ENCODE measurements around the gene FNDC3A. TPM values are rescaled to one million over a fixed set of nuclear protein-coding genes. Genes with fewer than 3 reads are reported as not detected.
A peak's percentile ranks its signal among the peaks of the same experiment; 100 is the strongest.
"Not testable (repeated sequence)": the region's sequence is repeated elsewhere in the genome, so short reads cannot be mapped to it uniquely, and the experiment has no call there.

Gene FNDC3A
- total RNA-seq, 1 donor from 2014 or later, result 84.4 TPM

DNA sequence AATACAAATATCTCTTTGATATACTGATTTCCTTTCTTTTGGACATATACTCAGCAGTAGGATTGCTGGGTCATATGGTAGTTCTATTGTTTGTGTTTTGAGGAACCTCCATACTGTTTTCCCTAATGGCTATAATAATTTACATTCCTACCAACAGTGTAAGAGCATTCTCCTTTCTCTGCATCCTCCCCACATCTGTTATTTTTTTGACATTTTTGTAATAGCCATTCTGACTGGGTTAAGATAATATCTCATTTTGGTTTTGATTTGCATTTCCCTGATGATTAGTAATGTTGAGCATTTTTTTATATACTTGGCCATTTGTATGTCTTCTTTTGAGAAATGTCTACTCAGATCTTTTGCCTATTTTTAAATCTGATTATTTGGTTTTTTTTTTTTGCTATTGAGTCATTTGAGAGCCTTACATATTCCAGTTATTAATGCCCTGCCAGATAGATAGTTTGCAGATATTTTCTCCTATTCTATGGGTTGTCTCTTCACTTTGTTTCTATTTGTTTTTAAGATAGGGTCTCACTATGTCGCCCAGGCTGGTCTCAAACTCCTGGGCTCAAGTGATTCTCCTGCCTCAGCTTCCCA, 95.7 kb downstream of the FNDC3A start:
- FAIRE-seq, result peak; percentile 21
- DNase-seq (ENCODE audit: low spot score in 2 of 2), result no peak

DNA sequence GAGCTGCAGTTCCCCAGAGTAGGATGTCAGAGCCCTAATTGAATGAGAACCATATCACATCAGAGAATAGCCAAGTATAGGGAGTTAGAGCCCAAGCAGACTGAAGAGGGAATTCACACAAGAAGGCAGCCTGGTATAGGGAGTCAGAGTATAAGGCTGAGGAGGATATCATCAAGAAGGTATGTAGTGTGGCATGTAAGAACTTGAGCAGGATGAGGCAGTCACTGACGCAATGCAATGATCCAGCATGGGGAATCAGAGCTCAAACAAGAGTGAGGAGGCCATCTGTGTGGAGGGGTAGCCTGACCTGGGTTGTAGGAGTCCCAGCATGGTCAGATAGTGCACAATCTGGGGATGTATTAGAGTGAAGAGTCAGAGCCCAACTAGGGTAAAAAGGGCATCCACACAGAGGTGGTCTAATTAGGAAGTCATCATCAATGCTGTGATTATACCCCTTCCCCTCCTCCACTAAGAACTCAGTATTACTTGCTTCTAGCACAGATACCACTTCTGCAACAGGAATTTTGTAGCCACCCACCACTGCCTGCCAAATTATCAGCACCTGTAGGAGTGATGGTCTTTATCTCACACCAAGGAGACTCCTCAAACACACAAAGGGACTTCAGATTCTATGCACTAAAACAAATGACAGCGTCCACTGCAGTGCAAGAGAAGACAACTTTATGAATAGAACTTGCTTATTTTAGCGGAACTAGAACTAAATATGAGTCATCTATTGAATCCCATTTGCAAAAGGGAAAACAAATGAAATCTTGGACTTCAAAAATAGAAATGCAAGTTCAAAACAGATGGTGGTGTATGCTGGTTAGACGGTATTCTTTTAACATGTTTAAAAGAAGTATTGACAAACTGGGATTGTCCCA, 107.2 kb downstream of the FNDC3A start:
- DNase-seq (ENCODE audit: low spot score in 2 of 2) (no peak), FAIRE-seq (no peak)

DNA sequence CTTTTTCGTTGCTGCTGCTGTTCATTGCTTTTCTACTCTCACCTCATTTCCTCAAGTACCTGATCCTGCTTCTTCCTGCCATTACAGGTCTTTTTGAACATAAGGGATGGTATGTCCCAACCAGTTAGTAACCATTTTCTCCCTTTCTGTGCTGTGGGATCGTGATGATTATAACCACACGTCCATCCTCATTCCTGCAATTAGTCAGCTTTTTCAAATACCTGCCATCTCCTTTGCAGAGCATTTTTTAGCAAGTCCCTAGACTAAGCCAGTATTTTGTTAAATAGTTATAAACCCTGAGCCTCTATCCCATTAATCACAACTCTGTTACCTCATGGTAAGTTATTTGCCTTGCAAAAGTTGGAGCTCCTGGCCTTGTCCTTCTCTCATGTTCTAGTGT, 109.2 kb downstream of the FNDC3A start:
- FAIRE-seq, result no peak

GRCh38 chr13:49086722-49087121, 111.0 kb downstream of the FNDC3A start:
- FAIRE-seq (peak; percentile 8), DNase-seq (ENCODE audit: low spot score in 2 of 2) (no peak)

More for the DNA sequence above, 109.2 kb downstream of the FNDC3A start:
- no peak for DNase-seq (ENCODE audit: low spot score in 2 of 2)

- FAIRE-seq, result no peak
- no peak for DNase-seq (ENCODE audit: low spot score in 2 of 2)
Measured at GRCh38 chr13:49093376-49093775, 117.7 kb downstream of the FNDC3A start.

GRCh38 chr13:49097374-49097773, 121.7 kb downstream of the FNDC3A start:
- DNase-seq (ENCODE audit: low spot score in 2 of 2) (no peak), FAIRE-seq (no peak)

GRCh38 chr13:49098198-49098597, 122.5 kb downstream of the FNDC3A start:
- FAIRE-seq (no peak), DNase-seq (ENCODE audit: low spot score in 2 of 2) (no peak)

DNA sequence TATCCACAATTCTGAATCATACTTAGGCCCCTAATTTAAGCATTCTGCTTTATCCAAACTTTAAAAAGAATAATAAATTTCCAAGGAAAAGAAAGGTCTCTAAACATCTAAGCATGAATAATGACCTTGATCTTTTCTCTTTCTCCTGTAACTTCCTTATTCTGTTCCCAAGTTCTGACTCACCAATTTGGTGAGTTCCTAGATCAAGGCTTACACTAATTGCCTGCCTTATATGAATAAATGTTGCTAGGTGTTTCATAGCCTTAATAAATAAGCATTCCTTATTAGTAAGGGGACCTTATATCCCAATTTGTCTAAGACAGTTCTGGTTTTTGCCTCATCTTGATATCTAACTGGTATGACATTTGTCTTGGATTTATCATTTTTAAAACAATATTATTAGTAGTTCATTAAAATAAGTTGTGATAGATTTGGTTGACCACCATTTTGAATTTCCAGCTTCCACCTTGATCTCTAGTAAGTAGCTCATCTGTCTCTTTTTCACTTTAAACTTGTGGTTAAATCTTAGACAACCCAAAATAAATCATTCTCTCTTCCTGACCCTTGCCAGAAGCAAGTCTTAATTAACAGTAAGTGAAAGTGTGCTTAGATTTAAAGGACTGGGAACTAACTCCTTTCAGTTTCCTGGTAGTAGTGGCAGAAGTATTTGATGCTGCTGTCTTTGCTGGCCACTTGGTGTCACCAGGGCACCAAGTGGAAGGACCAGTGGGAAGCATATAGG, 123.2 kb downstream of the FNDC3A start:
- no peak for DNase-seq (ENCODE audit: low spot score in 2 of 2)

DNA sequence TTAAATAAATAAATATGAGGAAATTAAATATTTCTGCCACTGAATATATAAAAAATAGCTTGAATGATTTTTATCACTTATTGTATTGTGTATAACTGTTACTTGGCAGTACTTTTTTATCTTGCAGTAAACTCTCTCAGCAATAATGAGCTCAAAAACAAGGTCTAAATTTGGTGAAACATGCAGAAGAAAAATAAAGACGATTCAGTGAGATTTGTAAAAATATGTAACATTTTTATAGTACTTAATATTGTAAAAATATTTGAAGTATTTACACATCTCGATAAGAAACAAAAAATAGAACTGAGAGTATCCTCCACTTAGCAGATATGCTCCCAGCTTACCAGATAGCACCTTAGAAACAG, 123.8 kb downstream of the FNDC3A start:
- FAIRE-seq (no peak), DNase-seq (ENCODE audit: low spot score in 2 of 2) (no peak)

More for the DNA sequence above, 123.2 kb downstream of the FNDC3A start:
- peak; percentile 61 for FAIRE-seq

DNA sequence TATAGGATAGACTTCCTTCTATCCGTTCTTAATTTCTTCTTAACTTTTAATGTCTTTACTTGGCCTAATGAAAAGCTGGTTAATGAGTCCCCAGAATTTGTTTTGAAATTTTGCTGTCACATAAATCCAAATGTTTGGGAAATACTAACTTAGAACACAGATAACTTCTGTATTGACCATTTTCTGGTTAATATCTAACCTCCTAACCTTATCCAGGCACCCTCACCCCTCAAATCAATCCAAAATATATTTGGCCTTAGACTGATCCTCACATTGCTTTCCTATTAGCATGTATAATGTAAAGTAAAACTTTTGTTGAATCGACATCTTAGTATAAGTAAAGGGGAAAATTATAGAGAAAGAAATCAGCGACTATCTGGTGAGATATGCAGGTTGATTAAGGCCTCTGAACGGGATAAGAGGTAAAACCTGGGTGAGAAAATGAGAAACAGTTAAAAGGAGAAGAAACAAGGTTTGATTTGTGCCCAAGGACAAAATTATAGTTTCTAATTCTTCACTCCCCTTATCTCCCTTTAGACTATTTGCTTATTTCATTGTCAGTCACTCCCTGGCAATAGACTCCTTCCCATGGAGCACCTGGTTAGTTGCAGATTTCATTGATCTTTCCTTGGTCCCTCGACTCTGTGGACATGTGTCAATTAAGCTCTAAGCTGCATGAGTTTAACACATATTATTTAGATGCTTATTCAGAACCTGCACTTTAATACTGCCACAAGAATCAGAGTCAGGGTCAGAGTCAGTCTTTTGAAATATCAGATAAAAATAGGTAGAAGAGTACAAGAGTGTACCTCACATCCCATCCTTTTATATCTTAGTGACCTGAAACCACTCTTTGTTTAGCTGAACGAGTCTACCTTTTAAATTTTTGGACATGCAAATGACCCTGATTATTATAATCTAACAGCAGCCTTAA, 125.2 kb downstream of the FNDC3A start:
- DNase-seq (ENCODE audit: low spot score in 2 of 2) (no peak), FAIRE-seq (no peak)

GRCh38 chr13:49108196-49108595, 132.5 kb downstream of the FNDC3A start:
- DNase-seq (ENCODE audit: low spot score in 2 of 2) (no peak), FAIRE-seq (no peak)

DNA sequence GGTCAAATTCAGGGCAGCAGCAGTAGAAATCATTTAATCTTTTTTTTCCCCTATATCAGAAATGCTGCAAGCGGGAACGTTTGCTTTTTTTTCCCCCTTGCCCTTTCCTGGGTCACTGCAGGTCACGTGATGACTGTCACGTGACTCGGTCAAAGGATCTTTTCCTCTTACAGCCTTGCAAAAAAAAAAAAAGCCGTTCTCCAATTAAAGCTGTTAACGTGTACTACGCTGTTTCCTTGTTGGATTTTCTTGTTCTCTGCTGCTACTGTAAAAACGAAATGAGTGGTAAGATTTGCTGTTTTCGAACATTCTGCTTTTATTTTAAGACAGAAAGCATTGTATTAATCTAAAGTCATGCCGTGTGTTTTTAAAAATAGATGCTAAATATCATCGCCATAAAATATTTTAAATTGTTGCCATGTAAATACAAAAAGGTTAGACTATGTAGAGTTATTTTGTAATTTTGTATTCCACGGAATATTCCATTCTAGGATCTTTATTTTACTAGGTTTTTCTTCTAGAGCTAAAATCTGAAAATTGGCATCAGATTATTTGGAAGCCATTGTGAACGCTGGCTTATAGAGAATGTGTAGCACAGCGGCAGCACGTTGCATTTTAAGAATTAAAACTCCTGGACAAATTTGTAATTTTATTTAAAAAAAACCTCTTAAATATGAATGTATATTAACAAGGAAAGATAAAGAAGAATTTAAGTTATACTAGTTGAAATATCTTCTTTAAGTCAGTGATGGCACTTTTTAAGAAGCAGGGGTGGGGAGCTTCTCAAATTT, 134.6 kb downstream of the FNDC3A start:
- FAIRE-seq (peak; percentile 72), DNase-seq (ENCODE audit: low spot score in 2 of 2) (peak; percentile 31 to 37)

DNA sequence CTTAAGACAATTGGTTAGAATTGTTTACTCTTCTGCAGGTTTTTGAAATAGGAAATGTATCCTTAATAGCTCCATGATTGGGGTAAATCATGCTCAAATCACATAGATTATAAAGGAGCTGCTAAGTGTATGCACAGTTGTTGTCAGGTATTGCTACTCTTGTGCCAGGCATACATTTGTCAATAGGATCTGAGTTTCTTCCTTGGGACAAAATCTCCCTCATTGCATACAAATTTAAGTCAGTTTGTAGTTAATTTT, 135.1 kb downstream of the FNDC3A start:
- FAIRE-seq (no peak), DNase-seq (ENCODE audit: low spot score in 2 of 2) (no peak)

DNA sequence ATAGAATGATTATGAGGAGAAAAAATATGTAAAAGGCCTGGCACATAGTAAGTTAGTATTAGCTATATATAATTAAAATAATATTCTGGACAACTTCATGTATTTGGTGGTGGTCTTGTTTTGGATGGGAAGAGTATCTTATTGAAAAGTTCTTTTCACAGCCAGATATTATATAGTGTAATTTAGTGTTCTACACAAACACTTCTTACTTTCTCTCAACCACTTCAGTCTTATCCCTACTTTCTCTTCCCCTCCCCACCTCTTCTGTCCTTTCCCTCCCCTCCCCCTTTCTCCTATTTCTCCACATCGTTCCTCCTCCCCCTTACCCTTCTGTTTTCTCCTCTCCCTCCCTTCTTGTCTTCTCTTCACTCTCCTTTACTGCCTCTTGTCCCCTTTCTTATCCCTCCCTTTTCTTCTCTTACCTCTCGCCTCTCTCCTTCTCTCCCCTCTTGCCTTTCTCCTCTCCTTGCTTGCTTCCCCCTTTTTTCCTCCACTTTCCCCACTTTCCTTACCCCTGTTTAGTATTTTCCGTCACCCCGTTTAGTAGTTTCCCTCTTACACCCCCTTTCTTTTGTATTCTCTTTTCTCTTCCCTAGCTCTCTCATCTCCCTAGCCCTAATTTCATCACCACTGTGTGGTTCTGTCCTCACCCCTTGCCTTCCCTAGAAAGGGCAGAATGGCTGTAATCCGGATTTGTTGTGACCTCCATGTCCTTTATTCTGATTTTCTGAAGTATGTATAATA, 137.2 kb downstream of the FNDC3A start:
- FAIRE-seq (no peak), DNase-seq (ENCODE audit: low spot score in 2 of 2) (no peak)

GRCh38 chr13:49113526-49114286, 138.0 kb downstream of the FNDC3A start:
- no peak for FAIRE-seq

DNA sequence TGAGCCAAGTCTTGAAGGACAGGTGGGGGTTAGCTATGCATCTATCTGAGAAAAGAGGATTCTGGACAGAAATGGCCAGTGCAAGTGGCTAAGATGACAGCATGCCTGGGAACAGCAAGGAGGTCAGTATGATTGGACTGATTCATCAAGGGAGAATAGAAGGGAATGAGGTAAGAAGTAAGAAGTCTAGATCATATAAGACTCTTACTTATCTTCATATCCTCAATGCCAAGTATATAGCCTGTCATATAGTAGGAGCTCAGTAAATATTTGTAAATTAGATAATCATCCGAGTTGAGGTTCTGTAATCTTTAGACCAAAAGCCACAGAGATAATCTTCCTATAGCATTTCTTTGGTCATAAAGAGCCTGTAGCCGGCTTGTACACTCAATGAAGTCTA, 141.2 kb downstream of the FNDC3A start:
- DNase-seq (ENCODE audit: low spot score in 2 of 2) (no peak), FAIRE-seq (no peak)

More at GRCh38 chr13:49113526-49114286, 138.0 kb downstream of the FNDC3A start:
- DNase-seq (ENCODE audit: low spot score in 2 of 2), result no peak

DNA sequence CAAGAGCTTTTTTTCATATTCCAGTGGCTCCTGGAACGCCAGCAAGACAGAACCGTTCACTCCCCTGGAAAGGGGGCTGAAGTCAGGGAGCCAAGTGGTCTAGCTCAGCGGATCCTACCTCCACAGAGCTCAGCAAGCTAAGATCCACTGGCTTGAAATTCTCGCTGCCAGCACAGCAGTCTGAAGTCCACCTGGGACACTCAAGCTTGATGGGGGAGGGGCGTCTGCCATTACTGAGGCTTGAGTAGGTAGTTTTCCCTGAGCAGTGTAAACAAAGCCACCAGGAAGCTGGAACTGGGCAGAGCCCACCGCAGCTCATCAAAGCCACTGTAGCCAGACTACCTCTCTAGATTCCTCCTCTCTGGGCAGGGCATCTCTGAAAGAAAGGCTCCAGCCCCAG, 142.7 kb downstream of the FNDC3A start:
- not testable (repeated sequence) for DNase-seq (ENCODE audit: low spot score in 2 of 2); FAIRE-seq

GRCh38 chr13:49124693-49125304, 149.1 kb downstream of the FNDC3A start:
- DNase-seq (ENCODE audit: low spot score in 2 of 2) (no peak), FAIRE-seq (no peak)
